Karpas-422 (cell line): ENCODE results near the gene MAD1L1. TPM values are rescaled to one million over a fixed set of nuclear protein-coding genes. Genes with fewer than 3 reads are reported as not detected.
"Not testable (repeated sequence)": the region's sequence is repeated elsewhere in the genome, so short reads cannot be mapped to it uniquely, and the experiment has no call there.

ENCODE experiments used
- DNase-seq: peaks from one replicate; pipeline ENCODE4 v3.0.0-alpha.2; 2015
- H2AFZ ChIP-seq: fragments of 200-600 bp; sonication (generic); 2 replicates; pipeline ENCODE4 v1.6.1; 2014; ENCODE audit warnings: antibody characterized with exemption, low read length, mixed read lengths
- H3K27ac ChIP-seq: fragments of 200-600 bp; sonication (generic); 2 replicates; pipeline ENCODE4 v1.5.1; 2014; ENCODE audit warnings: mild to moderate bottlenecking, low read length, moderate library complexity
- H3K27me3 ChIP-seq: fragments of 200-600 bp; sonication (generic); 2 replicates; pipeline ENCODE4 v1.6.1; 2014; ENCODE audit warnings: low read length, mixed read lengths
- H3K36me3 ChIP-seq: fragments of 200-600 bp; sonication (generic); 2 replicates; pipeline ENCODE4 v1.6.1; 2014; ENCODE audit warnings: low read length, mixed read lengths; ENCODE audit not compliant: insufficient read depth
- H3K4me1 ChIP-seq: fragments of 200-600 bp; sonication (generic); 2 replicates; pipeline ENCODE4 v1.6.1; 2014; ENCODE audit warnings: mild to moderate bottlenecking, low read length, mixed read lengths
- H3K4me2 ChIP-seq: fragments of 200-600 bp; sonication (generic); 2 replicates; pipeline ENCODE4 v1.6.1; 2014; ENCODE audit warnings: low read length, low read depth, mild to moderate bottlenecking; ENCODE audit not compliant: poor library complexity, severe bottlenecking
- H3K4me3 ChIP-seq: fragments of 200-600 bp; sonication (generic); 2 replicates; pipeline ENCODE4 v1.5.1; 2014; ENCODE audit warnings: mild to moderate bottlenecking, antibody characterized with exemption, low read length, mixed read lengths
- H3K79me2 ChIP-seq: fragments of 200-600 bp; sonication (generic); 2 replicates; pipeline ENCODE4 v1.6.1; 2014; ENCODE audit warnings: mild to moderate bottlenecking, low read length, mixed read lengths
- H3K9ac ChIP-seq: fragments of 200-600 bp; sonication (generic); 2 replicates; pipeline ENCODE4 v1.6.0; 2014; ENCODE audit warnings: low read length
- H3K9me2 ChIP-seq: fragments of 200-600 bp; sonication (generic), shearing (Covaris generic); replicated peaks from 2 replicates; pipeline ENCODE4 v1.6.0; 2014; ENCODE audit warnings: mild to moderate bottlenecking, low read length, moderate library complexity; ENCODE audit not compliant: insufficient read depth
- H3K9me3 ChIP-seq: fragments of 300-700, 200-600 bp; sonication (generic); 2 replicates; pipeline ENCODE4 v1.6.1; 2014; ENCODE audit warnings: low read length, mixed read lengths
- H4K20me1 ChIP-seq: fragments of 200-600 bp; sonication (generic); 2 replicates; pipeline ENCODE4 v1.6.1; 2014; ENCODE audit warnings: mild to moderate bottlenecking, antibody characterized with exemption, low read length, low read depth; ENCODE audit not compliant: insufficient read depth
- total RNA-seq: library from RNA; depleted of rRNA; stranded (reverse); fragments of >200 nt; shearing (Covaris generic); gene quantifications from 2 replicates; pipeline ENCODE4 v1.2.3, GENCODE V29; 2014; ENCODE audit warnings: low replicate concordance

MAD1L1 gene
- total RNA-seq, 1 experiment from 2014 or later, result 38.6 TPM

DNA sequence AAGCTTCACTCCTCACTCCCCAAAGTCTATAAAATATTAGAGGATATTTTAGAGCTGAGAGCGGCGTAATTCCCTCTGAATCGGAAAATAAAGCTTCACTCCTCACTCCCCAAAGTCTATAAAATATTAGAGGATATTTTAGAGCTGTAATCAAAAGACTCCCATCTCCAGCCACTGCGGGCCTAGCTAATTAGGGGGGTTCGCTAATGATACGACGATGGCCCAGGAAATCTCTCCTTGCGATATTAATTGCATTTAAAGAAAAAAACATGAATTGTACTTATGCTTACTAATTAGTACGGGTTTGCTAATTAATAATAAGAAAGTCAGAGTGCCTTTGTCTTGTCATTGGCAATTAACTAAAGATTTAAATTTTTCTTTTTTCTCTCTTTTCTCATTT lies 235.9 kb downstream of the MAD1L1 start:
- H3K27ac ChIP-seq, result no peak overlapping the region
- no peak overlapping the region for H3K4me2 ChIP-seq
- H3K9me2 ChIP-seq, result no peaks in the 10 kb centered on the region
- no peaks in the 10 kb centered on the region for H3K79me2 ChIP-seq
- no peaks in the 10 kb centered on the region for H3K36me3 ChIP-seq
- H3K9ac ChIP-seq, result no peak overlapping the region
- no peaks in the 10 kb centered on the region for H3K4me1 ChIP-seq
- H3K27me3 ChIP-seq, result no peaks in the 10 kb centered on the region
- no peak overlapping the region for H2AFZ ChIP-seq
- no peaks in the 10 kb centered on the region for H3K9me3 ChIP-seq
- H3K4me3 ChIP-seq, result no peak overlapping the region
- no peaks in the 10 kb centered on the region for H4K20me1 ChIP-seq
- no peak for DNase-seq

DNA sequence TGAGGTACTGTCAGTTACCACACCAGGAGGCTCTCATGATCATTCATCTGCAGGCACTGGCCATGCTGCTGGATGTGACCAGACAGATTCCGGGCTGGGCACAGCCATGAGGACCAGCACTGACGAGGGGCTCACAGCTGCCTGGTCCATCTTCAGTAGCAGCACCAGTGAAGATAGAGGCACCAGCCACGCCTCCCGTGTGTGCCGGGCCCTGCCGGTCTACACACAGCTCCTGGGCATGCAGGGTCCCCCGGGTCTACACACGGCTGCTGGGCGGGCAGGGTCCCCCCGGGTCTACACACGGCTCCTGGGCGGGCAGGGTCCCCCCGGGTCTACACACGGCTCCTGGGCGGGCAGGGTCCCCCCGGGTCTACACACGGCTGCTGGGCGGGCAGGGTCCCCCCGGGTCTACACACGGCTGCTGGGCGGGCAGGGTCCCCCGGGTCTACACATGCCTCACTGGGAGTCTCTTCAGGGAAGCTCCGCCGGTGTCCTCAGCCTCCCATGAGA lies 236.8 kb downstream of the MAD1L1 start:
- H2AFZ ChIP-seq, H3K4me3 ChIP-seq, H3K27me3 ChIP-seq, DNase-seq, H3K9ac ChIP-seq, H3K79me2 ChIP-seq, H3K36me3 ChIP-seq, H3K9me2 ChIP-seq, H3K4me1 ChIP-seq, H3K4me2 ChIP-seq, H3K9me3 ChIP-seq, H3K27ac ChIP-seq, H4K20me1 ChIP-seq: not testable (repeated sequence)

DNA sequence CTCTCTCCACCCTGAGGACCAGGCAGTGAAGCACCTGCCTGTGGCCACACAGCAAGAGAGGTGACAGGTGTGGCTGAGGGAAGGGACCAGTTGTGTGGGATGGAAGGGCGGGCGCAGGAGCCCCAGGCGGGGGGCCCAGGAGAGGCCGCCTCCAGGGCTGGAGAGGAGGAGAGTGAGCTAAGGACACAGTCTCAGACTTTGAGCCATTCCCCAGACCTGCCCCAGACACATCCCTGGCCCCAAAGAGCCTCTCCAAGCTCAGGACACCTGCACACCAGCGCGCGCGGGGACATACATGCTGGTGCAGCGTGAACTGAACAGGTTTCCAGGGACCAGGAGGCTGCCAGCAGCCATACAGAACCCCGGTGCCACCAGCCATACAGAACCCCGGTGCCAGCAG lies 237.3 kb downstream of the MAD1L1 start:
- Histone ChIP-seq H3K9me3 (no peaks in the 10 kb centered on the region), H3K36me3 (no peaks in the 10 kb centered on the region), H3K4me1 (no peaks in the 10 kb centered on the region), H3K9ac (no peak overlapping the region), H3K27me3 (no peaks in the 10 kb centered on the region), H4K20me1 (no peaks in the 10 kb centered on the region), H3K79me2 (no peaks in the 10 kb centered on the region), H3K27ac (no peak overlapping the region), H3K9me2 (no peaks in the 10 kb centered on the region), H3K4me2 (no peak overlapping the region), H3K4me3 (no peak overlapping the region), H2AFZ (no peak overlapping the region)
- DNase-seq, result no peak

DNA sequence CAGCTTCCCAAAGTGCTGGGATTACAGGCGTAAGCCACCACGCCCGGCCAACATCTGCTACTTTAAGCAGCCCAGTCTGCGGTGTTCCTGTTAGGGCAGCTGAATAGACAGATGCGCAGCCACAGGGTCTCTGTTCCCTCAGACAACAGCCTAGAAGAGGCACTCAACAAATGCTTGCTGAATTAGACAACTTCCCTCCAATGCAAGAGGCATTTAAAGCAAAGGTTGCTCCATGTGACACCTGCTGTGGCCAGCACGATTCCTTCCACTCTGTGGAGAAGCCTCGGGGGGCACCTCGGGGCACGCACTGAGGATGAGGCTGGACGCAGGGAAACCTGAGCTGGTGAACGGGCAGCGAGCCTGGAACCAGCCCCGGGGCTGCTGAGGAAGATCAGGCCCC lies 237.8 kb downstream of the MAD1L1 start:
- H3K4me2 ChIP-seq, result no peak overlapping the region
- H3K4me1 ChIP-seq, result no peaks in the 10 kb centered on the region
- H3K9me3 ChIP-seq, result no peaks in the 10 kb centered on the region
- no peak overlapping the region for H3K9ac ChIP-seq
- no peaks in the 10 kb centered on the region for H3K36me3 ChIP-seq
- no peaks in the 10 kb centered on the region for H3K9me2 ChIP-seq
- no peaks in the 10 kb centered on the region for H4K20me1 ChIP-seq
- no peak overlapping the region for H3K4me3 ChIP-seq
- H3K27ac ChIP-seq, result no peak overlapping the region
- H3K79me2 ChIP-seq, result no peaks in the 10 kb centered on the region
- H3K27me3 ChIP-seq, result no peaks in the 10 kb centered on the region
- no peak for DNase-seq
- no peak overlapping the region for H2AFZ ChIP-seq

DNA sequence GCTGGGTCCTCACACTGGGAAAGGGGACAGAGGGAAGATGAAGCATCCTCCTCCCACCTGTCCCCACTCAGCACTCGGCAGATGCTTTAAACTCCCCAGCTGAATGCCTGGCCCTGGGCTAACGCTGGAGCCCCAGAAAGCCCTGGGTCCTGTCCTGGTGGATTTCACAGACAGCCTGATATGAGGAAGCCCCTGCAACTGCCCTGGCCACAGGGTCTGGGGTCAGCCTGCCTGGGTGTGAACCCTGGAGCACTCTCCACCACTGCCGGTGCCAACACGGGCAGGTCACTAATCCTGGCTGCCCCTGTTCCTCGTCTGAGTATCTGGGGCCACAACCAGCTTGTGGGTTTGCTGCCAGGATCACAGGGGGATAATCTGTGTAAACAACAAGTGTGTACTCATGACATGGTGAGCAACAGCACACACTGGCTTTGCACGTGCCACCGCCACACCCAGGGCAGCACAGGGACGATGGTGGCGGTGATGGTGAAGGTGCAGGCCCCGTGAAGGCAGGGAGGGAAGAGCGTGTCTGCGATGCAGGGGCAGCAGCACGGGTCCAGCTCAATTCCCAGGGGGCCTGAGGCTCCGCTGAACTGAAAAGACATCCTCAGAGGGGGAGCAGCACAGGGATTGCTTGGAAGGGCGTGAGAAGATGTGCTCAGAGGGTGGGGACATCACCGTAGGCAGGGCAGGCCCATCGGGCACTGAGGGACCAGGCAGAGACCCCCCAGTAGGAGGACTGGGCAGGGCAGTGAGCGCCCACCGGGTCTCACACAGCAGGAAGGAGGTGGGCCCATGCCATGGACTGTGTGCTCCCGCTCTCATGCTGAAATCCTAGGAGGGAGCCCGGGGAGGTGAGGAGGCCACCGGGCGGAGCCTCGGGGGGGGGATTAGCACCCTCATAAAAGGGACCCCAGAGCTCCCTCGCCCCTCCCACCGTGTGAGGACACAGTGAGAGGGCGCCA lies 238.7 kb downstream of the MAD1L1 start:
- Histone ChIP-seq H3K27me3 (no peaks in the 10 kb centered on the region), H3K9ac (no peak overlapping the region)

DNA sequence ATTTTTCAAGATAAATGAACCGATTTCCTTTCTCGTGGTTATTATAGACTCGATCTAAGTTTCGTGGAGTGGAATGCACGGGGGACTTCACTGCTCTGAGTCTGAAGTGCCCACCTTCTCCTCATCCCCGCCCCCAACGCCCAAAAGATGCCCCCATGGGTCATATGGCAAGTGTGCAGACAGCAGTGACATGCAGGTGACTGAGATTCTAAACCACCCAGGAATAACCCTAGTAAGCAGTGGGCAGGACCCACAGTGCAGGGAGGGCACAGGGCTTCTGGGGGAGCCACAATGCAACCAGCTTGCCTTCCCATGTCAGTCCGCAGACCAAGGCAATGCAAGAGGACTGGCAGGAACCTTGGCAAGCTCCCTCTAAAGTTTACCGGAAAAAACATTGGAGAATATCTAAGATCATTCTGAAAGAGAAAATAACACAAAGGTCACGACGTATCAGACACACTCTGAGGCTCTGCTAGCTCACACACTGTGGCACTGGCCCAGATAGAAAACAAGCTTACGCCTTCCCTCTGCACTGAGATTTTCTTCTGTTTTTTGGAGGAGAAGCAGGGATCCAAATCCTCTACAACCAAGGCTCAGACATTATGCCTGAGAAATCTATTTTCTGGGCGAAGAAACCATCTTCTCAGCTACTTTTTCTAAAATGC lies 239.6 kb downstream of the MAD1L1 start:
- Histone ChIP-seq H3K9me3 (no peaks in the 10 kb centered on the region), H3K9ac (no peak overlapping the region), H3K4me2 (no peak overlapping the region), H3K79me2 (no peaks in the 10 kb centered on the region), H2AFZ (no peak overlapping the region), H3K27ac (no peak overlapping the region), H3K9me2 (no peaks in the 10 kb centered on the region), H3K4me1 (no peaks in the 10 kb centered on the region), H3K4me3 (no peak overlapping the region), H4K20me1 (no peaks in the 10 kb centered on the region), H3K27me3 (no peaks in the 10 kb centered on the region), H3K36me3 (no peaks in the 10 kb centered on the region)
- DNase-seq, result no peak

More for the DNA sequence above, 238.7 kb downstream of the MAD1L1 start:
- Histone ChIP-seq H3K36me3 (no peaks in the 10 kb centered on the region), H3K27ac (no peak overlapping the region), H3K79me2 (no peaks in the 10 kb centered on the region), H4K20me1 (no peaks in the 10 kb centered on the region), H3K4me2 (no peak overlapping the region), H3K9me3 (no peaks in the 10 kb centered on the region), H3K9me2 (no peaks in the 10 kb centered on the region), H3K4me1 (no peaks in the 10 kb centered on the region), H3K4me3 (no peak overlapping the region), H2AFZ (no peak overlapping the region)
- DNase-seq, result no peak

DNA sequence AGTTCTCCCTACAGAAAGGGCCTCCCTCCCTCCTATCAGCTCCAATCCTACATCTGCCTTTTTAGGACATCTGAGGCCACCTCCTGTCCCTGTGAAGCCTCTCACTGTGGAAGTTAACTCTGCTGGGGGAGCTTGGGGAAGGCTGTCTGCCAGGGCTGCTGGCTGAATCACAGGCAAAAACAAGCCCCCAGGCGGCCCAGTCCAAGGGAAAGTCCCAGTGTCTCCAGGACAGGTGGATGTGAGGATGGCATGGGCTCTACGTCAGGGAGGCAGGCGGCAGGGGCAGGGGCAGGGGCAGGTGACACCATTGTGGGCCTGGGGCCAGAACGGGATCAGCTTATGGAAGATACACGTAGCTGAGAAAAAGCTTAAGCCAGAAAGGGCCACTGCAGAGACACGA lies 240.2 kb downstream of the MAD1L1 start:
- no peak for DNase-seq
- no peak overlapping the region for H3K27ac ChIP-seq
- H3K9me3 ChIP-seq, result no peaks in the 10 kb centered on the region
- H3K4me1 ChIP-seq, result no peaks in the 10 kb centered on the region
- no peaks in the 10 kb centered on the region for H3K9me2 ChIP-seq
- no peak overlapping the region for H3K9ac ChIP-seq
- H3K79me2 ChIP-seq, result no peaks in the 10 kb centered on the region
- no peaks in the 10 kb centered on the region for H3K27me3 ChIP-seq
- H3K36me3 ChIP-seq, result no peaks in the 10 kb centered on the region
- H2AFZ ChIP-seq, result no peak overlapping the region
- H3K4me3 ChIP-seq, result no peak overlapping the region
- H3K4me2 ChIP-seq, result no peak overlapping the region
- H4K20me1 ChIP-seq, result no peaks in the 10 kb centered on the region

DNA sequence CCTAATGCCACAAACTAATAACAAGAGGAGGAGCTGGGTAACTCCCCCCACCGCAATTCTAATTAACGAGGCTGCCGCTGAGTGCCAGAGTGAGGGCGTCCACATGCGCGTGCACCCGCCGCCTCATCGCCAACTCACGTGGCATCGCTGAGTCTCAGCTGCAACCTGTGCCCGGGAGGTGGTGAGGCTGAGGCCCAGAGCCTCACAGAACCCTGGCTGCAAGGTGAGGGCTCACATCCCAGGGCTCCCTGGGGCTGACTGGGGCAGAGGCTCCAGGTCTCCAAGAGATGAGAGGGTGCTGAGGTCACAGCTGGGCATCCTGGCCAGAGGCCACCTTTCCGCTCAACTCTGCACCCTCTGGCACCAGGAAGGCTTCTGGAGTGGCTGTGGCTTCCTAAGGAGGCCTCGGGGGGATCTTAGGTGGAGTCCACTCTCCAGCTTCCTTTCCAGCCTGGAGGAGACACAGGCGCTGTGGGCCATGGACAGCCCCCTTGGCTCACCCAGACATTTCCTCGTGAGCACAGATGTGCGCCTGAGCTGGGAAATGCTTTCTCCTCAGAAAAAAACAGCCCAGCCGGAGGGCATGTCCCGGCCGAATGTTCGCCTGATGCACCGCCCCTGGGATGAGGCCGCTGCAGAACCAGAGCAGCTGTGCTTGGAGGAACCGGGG lies 242.6 kb downstream of the MAD1L1 start:
- Histone ChIP-seq H3K4me3 (no peak overlapping the region), H3K4me2 (no peak overlapping the region), H3K79me2 (no peaks in the 10 kb centered on the region), H4K20me1 (no peaks in the 10 kb centered on the region), H3K9me3 (no peaks in the 10 kb centered on the region), H3K36me3 (no peaks in the 10 kb centered on the region), H2AFZ (no peak overlapping the region), H3K27me3 (no peaks in the 10 kb centered on the region), H3K27ac (no peak overlapping the region), H3K9ac (no peak overlapping the region), H3K9me2 (no peaks in the 10 kb centered on the region), H3K4me1 (no peaks in the 10 kb centered on the region)
- no peak for DNase-seq
